Measurements from ENCODE around the gene TMC5. TPM values are rescaled to one million over a fixed set of nuclear protein-coding genes. Genes with fewer than 3 reads are reported as not detected.
"Not testable (repeated sequence)": the region's sequence is repeated elsewhere in the genome, so short reads cannot be mapped to it uniquely, and the experiment has no call there.

TMC5 gene
- polyA plus RNA-seq (2013, experiment 1 of 2) = 1.3 TPM
- 1.1 TPM for polyA plus RNA-seq (2013, experiment 2 of 2)

- H3K27me3 ChIP-seq (ENCODE audit: insufficient read depth, low read length) = no peaks in the 10 kb centered on the region
- H3K4me3 ChIP-seq (ENCODE audit: low read length) = no peak within 1 kb of the TSS
- H3K36me3 ChIP-seq (ENCODE audit: insufficient read depth, low read length) = no peaks in the 10 kb centered on the region
- H3K27ac ChIP-seq (ENCODE audit: low read depth, low read length) = no peak within 1 kb of the TSS
- 90% methylated on average over 12 of the region's 12 CpGs for WGBS
- H3K9me3 ChIP-seq (ENCODE audit: insufficient read depth, low read depth, low read length) = no peaks in the 10 kb centered on the region; the same call in 1 of the 2 replicates
- H3K4me1 ChIP-seq (ENCODE audit: insufficient read depth, low read length) = no peaks in the 10 kb centered on the region; the same call in 1 of the 2 replicates
- no peak within 1 kb of the TSS for H3K9ac ChIP-seq (ENCODE audit: low read depth, low read length)
These were observed at the start of gene TMC5 for GRCh38 chr16:19417640-19418039. Gene TMC5 (plus strand): TSS chr16:19417883. CDS start chr16:19440039, 22,156 bp downstream.

GRCh38 chr16:19372541-19372940, 45.1 kb upstream of the TMC5 start:
- 95% methylated on average over 4 of the region's 7 CpGs for WGBS
- H3K4me3 ChIP-seq (ENCODE audit: low read length); H3K36me3 ChIP-seq (ENCODE audit: insufficient read depth, low read length); H3K27ac ChIP-seq (ENCODE audit: low read depth, low read length); H3K27me3 ChIP-seq (ENCODE audit: insufficient read depth, low read length); H3K9ac ChIP-seq (ENCODE audit: low read depth, low read length); H3K9me3 ChIP-seq (ENCODE audit: insufficient read depth, low read depth, low read length); H3K4me1 ChIP-seq (ENCODE audit: insufficient read depth, low read length): not testable (repeated sequence)

- H3K27ac ChIP-seq (ENCODE audit: low read depth, low read length) = no peak overlapping the region
- no peak overlapping the region for H3K4me3 ChIP-seq (ENCODE audit: low read length)
- H3K27me3 ChIP-seq (ENCODE audit: insufficient read depth, low read length) = no peaks in the 10 kb centered on the region
- 100% methylated on average over 1 of the region's 3 CpGs for WGBS
- H3K36me3 ChIP-seq (ENCODE audit: insufficient read depth, low read length) = no peaks in the 10 kb centered on the region
- no peaks in the 10 kb centered on the region for H3K9me3 ChIP-seq (ENCODE audit: insufficient read depth, low read depth, low read length)
- H3K4me1 ChIP-seq (ENCODE audit: insufficient read depth, low read length) = no peaks in the 10 kb centered on the region
- no peak overlapping the region for H3K9ac ChIP-seq (ENCODE audit: low read depth, low read length)
These were observed 43.3 kb upstream of the TMC5 start for GRCh38 chr16:19374402-19374801.

- H3K27ac ChIP-seq (ENCODE audit: low read depth, low read length) = no peak overlapping the region
- 53% methylated on average over 3 of the region's 4 CpGs for WGBS
- no peaks in the 10 kb centered on the region for H3K4me1 ChIP-seq (ENCODE audit: insufficient read depth, low read length)
- no peak overlapping the region for H3K9ac ChIP-seq (ENCODE audit: low read depth, low read length)
- no peaks in the 10 kb centered on the region for H3K27me3 ChIP-seq (ENCODE audit: insufficient read depth, low read length)
- no peaks in the 10 kb centered on the region for H3K36me3 ChIP-seq (ENCODE audit: insufficient read depth, low read length)
- H3K9me3 ChIP-seq (ENCODE audit: insufficient read depth, low read depth, low read length) = no peaks in the 10 kb centered on the region
- H3K4me3 ChIP-seq (ENCODE audit: low read length) = no peak overlapping the region
These were observed 42.0 kb upstream of the TMC5 start for GRCh38 chr16:19375561-19376158.

GRCh38 chr16:19377864-19378263, 39.8 kb upstream of the TMC5 start:
- H3K4me1 ChIP-seq (ENCODE audit: insufficient read depth, low read length) = no peaks in the 10 kb centered on the region
- no peaks in the 10 kb centered on the region for H3K9me3 ChIP-seq (ENCODE audit: insufficient read depth, low read depth, low read length)
- WGBS = 63% methylated on average over 3 of the region's 3 CpGs
- H3K9ac ChIP-seq (ENCODE audit: low read depth, low read length) = no peak overlapping the region
- no peaks in the 10 kb centered on the region for H3K27me3 ChIP-seq (ENCODE audit: insufficient read depth, low read length)
- H3K4me3 ChIP-seq (ENCODE audit: low read length) = no peak overlapping the region
- H3K36me3 ChIP-seq (ENCODE audit: insufficient read depth, low read length) = no peaks in the 10 kb centered on the region
- H3K27ac ChIP-seq (ENCODE audit: low read depth, low read length) = no peak overlapping the region

- H3K9me3 ChIP-seq (ENCODE audit: insufficient read depth, low read depth, low read length) = no peaks in the 10 kb centered on the region
- no peaks in the 10 kb centered on the region for H3K4me1 ChIP-seq (ENCODE audit: insufficient read depth, low read length)
- H3K27me3 ChIP-seq (ENCODE audit: insufficient read depth, low read length) = no peaks in the 10 kb centered on the region
- 63% methylated on average over 3 of the region's 3 CpGs for WGBS
- no peak overlapping the region for H3K27ac ChIP-seq (ENCODE audit: low read depth, low read length)
- H3K36me3 ChIP-seq (ENCODE audit: insufficient read depth, low read length) = no peaks in the 10 kb centered on the region
- no peak overlapping the region for H3K4me3 ChIP-seq (ENCODE audit: low read length)
- no peak overlapping the region for H3K9ac ChIP-seq (ENCODE audit: low read depth, low read length)
These were observed 39.2 kb upstream of the TMC5 start for GRCh38 chr16:19378511-19378910.

GRCh38 chr16:19379838-19380237, 37.8 kb upstream of the TMC5 start:
- Histone ChIP-seq H3K4me3 (ENCODE audit: low read length) (no peak overlapping the region), H3K9me3 (ENCODE audit: insufficient read depth, low read depth, low read length) (no peaks in the 10 kb centered on the region), H3K36me3 (ENCODE audit: insufficient read depth, low read length) (no peaks in the 10 kb centered on the region), H3K9ac (ENCODE audit: low read depth, low read length) (no peak overlapping the region), H3K27ac (ENCODE audit: low read depth, low read length) (no peak overlapping the region), H3K27me3 (ENCODE audit: insufficient read depth, low read length) (no peaks in the 10 kb centered on the region), H3K4me1 (ENCODE audit: insufficient read depth, low read length) (no peaks in the 10 kb centered on the region)
- WGBS = 43% methylated on average over 2 of the region's 2 CpGs

- H3K9ac ChIP-seq (ENCODE audit: low read depth, low read length) = no peak overlapping the region
These were observed 37.4 kb upstream of the TMC5 start for GRCh38 chr16:19380328-19380727.

GRCh38 chr16:19382084-19382801, 35.4 kb upstream of the TMC5 start:
- Histone ChIP-seq H3K9ac (ENCODE audit: low read depth, low read length) (no peak overlapping the region), H3K27ac (ENCODE audit: low read depth, low read length) (no peak overlapping the region), H3K36me3 (ENCODE audit: insufficient read depth, low read length) (no peaks in the 10 kb centered on the region), H3K9me3 (ENCODE audit: insufficient read depth, low read depth, low read length) (no peaks in the 10 kb centered on the region), H3K4me3 (ENCODE audit: low read length) (no peak overlapping the region), H3K4me1 (ENCODE audit: insufficient read depth, low read length) (no peaks in the 10 kb centered on the region), H3K27me3 (ENCODE audit: insufficient read depth, low read length) (no peaks in the 10 kb centered on the region)
- 84% methylated on average over 2 of the region's 2 CpGs for WGBS

More at GRCh38 chr16:19380328-19380727, 37.4 kb upstream of the TMC5 start:
- no peaks in the 10 kb centered on the region for H3K9me3 ChIP-seq (ENCODE audit: insufficient read depth, low read depth, low read length)
- no peaks in the 10 kb centered on the region for H3K27me3 ChIP-seq (ENCODE audit: insufficient read depth, low read length)
- no peaks in the 10 kb centered on the region for H3K36me3 ChIP-seq (ENCODE audit: insufficient read depth, low read length)
- 92% methylated on average over 3 of the region's 3 CpGs for WGBS
- H3K4me3 ChIP-seq (ENCODE audit: low read length) = no peak overlapping the region
- H3K27ac ChIP-seq (ENCODE audit: low read depth, low read length) = no peak overlapping the region
- no peaks in the 10 kb centered on the region for H3K4me1 ChIP-seq (ENCODE audit: insufficient read depth, low read length)

GRCh38 chr16:19382887-19383816, 34.5 kb upstream of the TMC5 start:
- H3K9me3 ChIP-seq (ENCODE audit: insufficient read depth, low read depth, low read length) = no peaks in the 10 kb centered on the region
- WGBS = 81% methylated on average over 18 of the region's 20 CpGs
- no peak overlapping the region for H3K27ac ChIP-seq (ENCODE audit: low read depth, low read length)
- H3K4me3 ChIP-seq (ENCODE audit: low read length) = no peak overlapping the region
- no peaks in the 10 kb centered on the region for H3K4me1 ChIP-seq (ENCODE audit: insufficient read depth, low read length)
- no peak overlapping the region for H3K9ac ChIP-seq (ENCODE audit: low read depth, low read length)
- no peaks in the 10 kb centered on the region for H3K36me3 ChIP-seq (ENCODE audit: insufficient read depth, low read length)
- H3K27me3 ChIP-seq (ENCODE audit: insufficient read depth, low read length) = no peaks in the 10 kb centered on the region

GRCh38 chr16:19384656-19385055, 33.0 kb upstream of the TMC5 start:
- Histone ChIP-seq H3K36me3 (ENCODE audit: insufficient read depth, low read length) (no peaks in the 10 kb centered on the region), H3K27ac (ENCODE audit: low read depth, low read length) (no peak overlapping the region), H3K4me3 (ENCODE audit: low read length) (no peak overlapping the region), H3K9ac (ENCODE audit: low read depth, low read length) (no peak overlapping the region), H3K9me3 (ENCODE audit: insufficient read depth, low read depth, low read length) (no peaks in the 10 kb centered on the region), H3K4me1 (ENCODE audit: insufficient read depth, low read length) (no peaks in the 10 kb centered on the region), H3K27me3 (ENCODE audit: insufficient read depth, low read length) (no peaks in the 10 kb centered on the region)
- WGBS = 77% methylated on average over 2 of the region's 2 CpGs

Data from HUES64 (cell line).